Measurements from ENCODE around the gene ZDHHC18.

DNA sequence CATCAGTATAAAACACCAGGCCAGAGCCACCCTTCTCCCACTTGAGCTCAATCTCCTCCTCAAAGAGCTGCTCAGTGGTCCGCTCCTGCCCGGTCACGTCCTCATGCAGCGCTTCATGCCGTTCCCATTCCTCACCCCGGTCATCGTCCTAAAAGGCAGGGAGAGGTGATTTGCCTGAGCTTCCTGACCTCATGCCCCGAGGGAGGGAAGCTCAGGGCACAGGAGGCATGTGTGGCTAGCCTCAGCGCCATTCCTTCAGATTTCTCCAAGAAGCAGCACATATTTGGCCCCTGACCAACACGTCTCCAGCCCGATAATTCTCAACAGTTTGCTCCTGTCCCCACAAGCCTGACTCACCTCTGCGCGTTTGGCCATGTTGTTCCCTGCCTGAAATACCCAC lies 67.8 kb downstream of the ZDHHC18 start:
- TF ChIP-seq GATA2 (IDR thresholded peaks at IDR 0.05; ENCODE audit: low read depth, low read length): no peak
- no peak for TF ChIP-seq GATA3 (IDR thresholded peaks at IDR 0.05; ENCODE audit: low read depth, low read length)
